Measurements from ENCODE around the gene TMEM185B.

Gene TMEM185B

DNA sequence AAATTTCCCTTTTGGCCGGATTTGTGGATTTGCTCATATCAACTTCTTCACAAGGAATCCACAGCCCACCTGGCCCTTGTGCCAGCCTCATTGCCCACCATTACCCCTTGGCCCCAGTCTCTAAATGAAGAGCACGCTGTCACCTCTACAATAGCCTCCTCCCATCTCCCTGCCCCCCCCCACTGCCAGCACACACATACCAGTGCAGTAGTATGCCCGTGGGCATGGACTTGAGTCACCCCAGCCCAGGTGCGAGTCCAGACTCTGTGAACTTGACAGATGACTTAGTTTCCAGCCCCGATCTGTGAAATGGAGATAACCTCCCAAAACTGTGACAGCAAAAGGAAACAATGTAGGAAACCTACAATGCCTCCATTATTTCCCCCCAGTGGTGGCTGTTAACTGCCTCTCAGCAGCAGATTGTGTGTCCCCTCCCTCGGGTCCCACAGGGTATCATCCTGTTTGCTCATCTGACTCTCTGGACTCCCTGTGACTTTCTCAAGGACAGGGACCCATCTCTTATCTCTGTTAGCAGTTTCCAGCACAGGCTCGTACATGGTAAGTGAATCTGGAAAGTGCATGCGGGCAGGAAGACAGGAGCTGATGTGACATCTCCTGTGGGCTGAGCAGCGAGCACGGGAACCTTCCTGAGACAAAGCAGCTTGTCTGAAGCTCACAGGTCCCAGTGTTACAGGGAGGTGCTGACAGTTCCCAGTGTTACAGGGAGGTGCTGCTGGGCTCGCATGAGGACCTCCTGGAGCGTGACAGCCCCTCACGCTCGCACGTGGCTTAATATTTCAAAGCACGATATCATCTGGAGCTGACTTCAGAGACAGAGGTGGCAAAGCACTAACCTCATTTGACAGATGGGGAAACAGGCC is 4.2 kb upstream of the TMEM185B start:
- H3K4me3 ChIP-seq (ENCODE audit: low read length): no peak overlapping the region
- H3K4me1 ChIP-seq (ENCODE audit: control insufficient read depth, low read depth, low read length): no peaks in the 10 kb centered on the region
- peak; percentile 41 for DNase-seq
- no peak overlapping the region for H3K9ac ChIP-seq (ENCODE audit: low read length)
- no peak overlapping the region for H2BK5ac ChIP-seq (ENCODE audit: low read length)
- no peak overlapping the region for H2AK5ac ChIP-seq (ENCODE audit: low read length)
- no peak overlapping the region for H3K27ac ChIP-seq (ENCODE audit: low read depth, low read length)
- H3K79me2 ChIP-seq (ENCODE audit: control insufficient read depth, insufficient read depth, low read length): peaks cover 2% of the 10 kb centered on the region
- no peak overlapping the region for H3K4ac ChIP-seq (ENCODE audit: low read depth, low read length)
- H2BK120ac ChIP-seq (ENCODE audit: low read depth, low read length): no peak overlapping the region
- H3K56ac ChIP-seq (ENCODE audit: low read length): peak overlapping the region; percentile 30
- no peak overlapping the region for H2BK15ac ChIP-seq (replicated peaks; ENCODE audit: low read depth)
- H3K27me3 ChIP-seq (ENCODE audit: insufficient read depth, low read length, poor library complexity): no peaks in the 10 kb centered on the region
- H3K18ac ChIP-seq (ENCODE audit: low read length): no peak overlapping the region
- H3K36me3 ChIP-seq (ENCODE audit: control insufficient read depth, insufficient read depth, low read length): no peaks in the 10 kb centered on the region
- no peak overlapping the region for H3K23ac ChIP-seq (ENCODE audit: low read length)
- H3K4me2 ChIP-seq (ENCODE audit: low read length): no peak overlapping the region
- WGBS (ENCODE audit: extremely low coverage, insufficient coverage, low lambda C conversion rate): no CpG with 5 or more reads among the region's 16 CpGs
- no peak overlapping the region for H4K8ac ChIP-seq (ENCODE audit: low read depth, low read length)
- H3K79me1 ChIP-seq (ENCODE audit: low read length): peaks cover 2% of the 10 kb centered on the region
- H4K5ac ChIP-seq (ENCODE audit: low read length): no peak overlapping the region

DNA sequence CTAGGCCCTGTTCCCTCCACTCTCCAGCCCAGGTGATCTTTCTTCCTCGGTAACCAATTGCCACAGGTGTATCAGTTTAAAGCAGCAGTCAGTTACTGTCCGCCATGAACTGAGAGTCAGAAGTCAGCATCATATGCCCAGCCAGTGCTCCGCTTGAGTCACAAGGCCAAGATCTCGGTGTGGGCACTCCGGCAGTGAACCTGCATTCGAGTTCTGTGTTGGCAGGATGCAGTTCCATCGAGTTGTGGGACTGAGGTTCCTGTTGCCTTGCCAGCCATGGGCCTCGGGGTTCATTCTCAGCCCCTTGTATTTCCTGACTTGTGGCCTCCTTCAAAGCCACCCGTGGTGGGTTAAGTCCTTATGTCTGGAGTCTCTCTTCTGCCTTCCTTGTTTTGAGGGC is 3.1 kb upstream of the TMEM185B start:
- no peak overlapping the region for H3K4me3 ChIP-seq (ENCODE audit: low read length)
- H3K36me3 ChIP-seq (ENCODE audit: control insufficient read depth, insufficient read depth, low read length): no peaks in the 10 kb centered on the region
- H3K9ac ChIP-seq (ENCODE audit: low read length): no peak overlapping the region
- H4K5ac ChIP-seq (ENCODE audit: low read length): no peak overlapping the region
- no peak overlapping the region for H2BK15ac ChIP-seq (replicated peaks; ENCODE audit: low read depth)
- peaks cover 7% of the 10 kb centered on the region for H3K79me1 ChIP-seq (ENCODE audit: low read length)
- no peak overlapping the region for H3K56ac ChIP-seq (ENCODE audit: low read length)
- no peak overlapping the region for H3K27ac ChIP-seq (ENCODE audit: low read depth, low read length)
- DNase-seq: no peak
- H3K23ac ChIP-seq (ENCODE audit: low read length): no peak overlapping the region
- H4K8ac ChIP-seq (ENCODE audit: low read depth, low read length): no peak overlapping the region
- H3K79me2 ChIP-seq (ENCODE audit: control insufficient read depth, insufficient read depth, low read length): peaks cover 6% of the 10 kb centered on the region
- WGBS (ENCODE audit: extremely low coverage, insufficient coverage, low lambda C conversion rate): no CpG with 5 or more reads among the region's 9 CpGs
- no peak overlapping the region for H3K4ac ChIP-seq (ENCODE audit: low read depth, low read length)
- no peak overlapping the region for H3K18ac ChIP-seq (ENCODE audit: low read length)
- H3K27me3 ChIP-seq (ENCODE audit: insufficient read depth, low read length, poor library complexity): no peaks in the 10 kb centered on the region
- H2BK120ac ChIP-seq (ENCODE audit: low read depth, low read length): no peak overlapping the region
- no peak overlapping the region for H2BK5ac ChIP-seq (ENCODE audit: low read length)
- no peaks in the 10 kb centered on the region for H3K4me1 ChIP-seq (ENCODE audit: control insufficient read depth, low read depth, low read length)
- no peak overlapping the region for H2AK5ac ChIP-seq (ENCODE audit: low read length)
- H3K4me2 ChIP-seq (ENCODE audit: low read length): no peak overlapping the region

DNA sequence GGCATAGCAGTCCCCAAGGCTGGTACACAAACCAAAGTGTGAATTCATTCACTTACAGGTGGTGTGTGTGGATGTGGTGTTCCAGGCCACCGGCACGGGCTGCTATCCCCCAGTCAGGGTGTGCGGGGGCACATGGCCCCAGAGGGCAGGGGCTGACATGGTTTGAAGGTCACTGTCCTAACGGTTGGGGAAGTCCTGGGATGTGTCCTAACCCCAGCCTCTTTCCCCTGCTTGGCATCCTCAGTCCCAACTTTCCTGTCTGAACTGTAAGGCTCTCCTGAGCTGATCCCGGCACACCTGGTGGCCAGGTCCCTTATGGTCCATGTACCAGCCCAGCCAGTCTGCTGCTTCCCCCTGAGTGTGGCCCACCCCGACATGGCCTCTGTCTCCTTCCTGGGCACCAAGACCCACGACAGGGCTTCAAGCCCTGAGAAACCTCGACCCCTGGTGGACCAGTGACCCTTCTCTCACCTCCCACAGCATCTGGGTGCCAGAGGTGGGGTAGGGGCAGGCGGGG is 2.4 kb upstream of the TMEM185B start:
- no peaks in the 10 kb centered on the region for H3K27me3 ChIP-seq (ENCODE audit: insufficient read depth, low read length, poor library complexity)
- WGBS (ENCODE audit: extremely low coverage, insufficient coverage, low lambda C conversion rate): no CpG with 5 or more reads among the region's 9 CpGs
- H3K4me1 ChIP-seq (ENCODE audit: control insufficient read depth, low read depth, low read length): no peaks in the 10 kb centered on the region
- no peak overlapping the region for H2AK5ac ChIP-seq (ENCODE audit: low read length)
- no peak overlapping the region for H2BK15ac ChIP-seq (replicated peaks; ENCODE audit: low read depth)
- no peak overlapping the region for H4K8ac ChIP-seq (ENCODE audit: low read depth, low read length)
- no peak overlapping the region for H3K23ac ChIP-seq (ENCODE audit: low read length)
- H3K4ac ChIP-seq (ENCODE audit: low read depth, low read length): no peak overlapping the region
- no peak overlapping the region for H3K27ac ChIP-seq (ENCODE audit: low read depth, low read length)
- no peak overlapping the region for H3K4me3 ChIP-seq (ENCODE audit: low read length)
- no peak overlapping the region for H2BK5ac ChIP-seq (ENCODE audit: low read length)
- H3K79me2 ChIP-seq (ENCODE audit: control insufficient read depth, insufficient read depth, low read length): peaks cover 6% of the 10 kb centered on the region
- H3K56ac ChIP-seq (ENCODE audit: low read length): no peak overlapping the region
- no peak for DNase-seq
- H2BK120ac ChIP-seq (ENCODE audit: low read depth, low read length): no peak overlapping the region
- no peaks in the 10 kb centered on the region for H3K36me3 ChIP-seq (ENCODE audit: control insufficient read depth, insufficient read depth, low read length)
- H3K79me1 ChIP-seq (ENCODE audit: low read length): peaks cover 7% of the 10 kb centered on the region
- H3K4me2 ChIP-seq (ENCODE audit: low read length): no peak overlapping the region
- no peak overlapping the region for H3K9ac ChIP-seq (ENCODE audit: low read length)
- no peak overlapping the region for H4K5ac ChIP-seq (ENCODE audit: low read length)
- no peak overlapping the region for H3K18ac ChIP-seq (ENCODE audit: low read length)

DNA sequence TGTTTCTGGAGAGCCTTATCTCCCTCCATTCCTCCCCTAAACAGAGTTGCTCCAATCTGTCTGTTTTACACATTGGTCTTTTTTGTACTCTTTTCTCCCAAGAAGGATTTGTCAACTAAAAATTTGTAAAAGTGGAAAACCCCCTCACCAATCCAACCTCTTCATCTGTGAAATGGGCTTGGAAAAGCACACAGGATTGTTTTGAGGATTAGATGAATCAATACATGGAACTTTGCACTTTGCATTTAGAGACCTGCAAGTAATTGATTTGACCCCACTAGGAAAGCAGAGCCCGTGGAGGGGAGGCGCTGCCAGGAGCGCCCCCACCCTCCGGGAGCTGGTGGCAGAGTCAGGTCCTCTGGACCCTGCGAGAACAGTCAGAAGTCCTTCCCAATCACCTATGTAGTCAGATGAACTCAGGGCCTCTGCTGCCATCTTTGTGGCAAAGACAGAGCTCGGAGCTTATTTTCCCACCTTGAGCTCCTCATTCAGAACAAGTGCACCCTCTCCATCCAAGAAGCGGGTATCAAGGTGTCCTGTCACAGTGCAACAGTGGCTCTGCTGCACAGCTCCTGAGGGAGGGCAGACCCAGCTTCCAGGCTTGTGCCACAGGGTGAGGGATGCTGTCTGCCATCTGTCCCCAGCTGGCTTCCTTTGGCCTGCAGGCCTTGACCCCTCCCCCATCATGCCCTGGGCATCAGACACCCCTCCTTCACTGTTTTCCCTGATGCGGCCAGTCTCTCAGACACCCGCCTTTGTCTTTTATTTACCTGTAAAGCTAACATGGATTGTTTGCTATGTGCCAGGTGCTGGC is 1.7 kb upstream of the TMEM185B start:
- Histone ChIP-seq H3K27ac (ENCODE audit: low read depth, low read length) (no peak overlapping the region), H4K5ac (ENCODE audit: low read length) (no peak overlapping the region), H3K36me3 (ENCODE audit: control insufficient read depth, insufficient read depth, low read length) (no peaks in the 10 kb centered on the region), H3K18ac (ENCODE audit: low read length) (no peak overlapping the region), H3K4me1 (ENCODE audit: control insufficient read depth, low read depth, low read length) (no peaks in the 10 kb centered on the region), H2BK5ac (ENCODE audit: low read length) (no peak overlapping the region), H2BK15ac (replicated peaks; ENCODE audit: low read depth) (no peak overlapping the region), H3K4me2 (ENCODE audit: low read length) (no peak overlapping the region), H3K4ac (ENCODE audit: low read depth, low read length) (no peak overlapping the region), H3K4me3 (ENCODE audit: low read length) (no peak overlapping the region), H2BK120ac (ENCODE audit: low read depth, low read length) (no peak overlapping the region), H3K79me2 (ENCODE audit: control insufficient read depth, insufficient read depth, low read length) (peaks cover 6% of the 10 kb centered on the region), H3K56ac (ENCODE audit: low read length) (no peak overlapping the region), H3K9ac (ENCODE audit: low read length) (no peak overlapping the region), H3K27me3 (ENCODE audit: insufficient read depth, low read length, poor library complexity) (no peaks in the 10 kb centered on the region), H2AK5ac (ENCODE audit: low read length) (no peak overlapping the region), H3K79me1 (ENCODE audit: low read length) (peaks cover 7% of the 10 kb centered on the region), H3K23ac (ENCODE audit: low read length) (no peak overlapping the region), H4K8ac (ENCODE audit: low read depth, low read length) (no peak overlapping the region)
- DNase-seq: no peak
- WGBS (ENCODE audit: extremely low coverage, insufficient coverage, low lambda C conversion rate): no CpG with 5 or more reads among the region's 9 CpGs

DNA sequence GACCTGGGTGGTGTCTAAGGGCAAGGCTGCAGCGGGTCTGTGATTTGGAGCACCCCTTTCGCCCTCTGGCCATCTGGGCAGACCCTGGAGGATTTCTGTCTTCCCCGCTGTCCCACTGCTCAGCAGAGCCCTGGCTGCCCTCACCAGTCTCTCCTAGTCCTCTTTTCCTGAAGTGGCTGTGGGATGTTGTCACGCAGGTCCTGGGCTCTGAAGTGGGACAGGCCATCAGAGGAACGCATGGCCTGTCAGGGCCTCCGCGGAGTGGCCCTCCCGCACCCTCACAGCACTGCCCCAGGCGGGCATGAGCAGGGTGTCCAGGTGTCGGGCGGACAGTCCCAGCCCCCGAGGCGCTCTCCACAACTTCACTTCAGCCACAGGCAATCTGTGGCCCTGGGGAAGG is 1.1 kb upstream of the TMEM185B start:
- H2AK5ac ChIP-seq (ENCODE audit: low read length): no peak overlapping the region
- no peaks in the 10 kb centered on the region for H3K36me3 ChIP-seq (ENCODE audit: control insufficient read depth, insufficient read depth, low read length)
- DNase-seq: no peak
- peak overlapping the region; percentile 82 for H3K56ac ChIP-seq (ENCODE audit: low read length)
- peaks cover 6% of the 10 kb centered on the region for H3K79me2 ChIP-seq (ENCODE audit: control insufficient read depth, insufficient read depth, low read length)
- H3K4ac ChIP-seq (ENCODE audit: low read depth, low read length): no peak overlapping the region
- no CpG with 5 or more reads among the region's 13 CpGs for WGBS (ENCODE audit: extremely low coverage, insufficient coverage, low lambda C conversion rate)
- no peaks in the 10 kb centered on the region for H3K4me1 ChIP-seq (ENCODE audit: control insufficient read depth, low read depth, low read length)
- H2BK15ac ChIP-seq (replicated peaks; ENCODE audit: low read depth): no peak overlapping the region
- H3K9ac ChIP-seq (ENCODE audit: low read length): no peak overlapping the region
- H4K8ac ChIP-seq (ENCODE audit: low read depth, low read length): no peak overlapping the region
- H3K79me1 ChIP-seq (ENCODE audit: low read length): peaks cover 7% of the 10 kb centered on the region
- H3K23ac ChIP-seq (ENCODE audit: low read length): no peak overlapping the region
- H4K5ac ChIP-seq (ENCODE audit: low read length): no peak overlapping the region
- H3K18ac ChIP-seq (ENCODE audit: low read length): no peak overlapping the region
- H2BK5ac ChIP-seq (ENCODE audit: low read length): no peak overlapping the region
- H3K4me2 ChIP-seq (ENCODE audit: low read length): no peak overlapping the region
- H3K4me3 ChIP-seq (ENCODE audit: low read length): no peak overlapping the region
- no peak overlapping the region for H2BK120ac ChIP-seq (ENCODE audit: low read depth, low read length)
- no peaks in the 10 kb centered on the region for H3K27me3 ChIP-seq (ENCODE audit: insufficient read depth, low read length, poor library complexity)
- no peak overlapping the region for H3K27ac ChIP-seq (ENCODE audit: low read depth, low read length)
